ENCODE measurements around the gene TESK2.

TESK2 gene

DNA sequence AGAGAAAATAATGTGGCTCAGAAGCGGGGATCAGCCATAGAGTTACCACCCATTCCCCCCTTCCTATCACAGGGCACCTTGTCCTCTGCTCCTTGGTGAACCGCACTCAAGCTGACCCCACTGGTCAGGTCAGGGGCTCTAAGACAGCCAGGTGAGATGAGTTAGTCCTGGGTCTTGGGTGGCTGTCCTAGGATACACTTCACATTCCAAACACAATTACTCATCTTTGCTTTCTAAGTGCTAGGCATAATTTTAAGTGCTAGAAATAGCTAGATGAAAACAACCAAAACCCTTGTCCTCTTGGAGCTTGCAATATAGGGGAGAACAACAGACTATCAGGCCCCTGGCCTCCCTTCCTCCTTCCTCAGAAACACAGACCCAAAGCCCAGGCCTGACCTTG is 142.9 kb downstream of the TESK2 start:
- H3K4me3 ChIP-seq (ENCODE audit: control insufficient read depth, low read depth, low read length), result no peak overlapping the region
- DNase-seq (ENCODE audit: low read depth), result no peak
- TF ChIP-seq, protein P1, sequence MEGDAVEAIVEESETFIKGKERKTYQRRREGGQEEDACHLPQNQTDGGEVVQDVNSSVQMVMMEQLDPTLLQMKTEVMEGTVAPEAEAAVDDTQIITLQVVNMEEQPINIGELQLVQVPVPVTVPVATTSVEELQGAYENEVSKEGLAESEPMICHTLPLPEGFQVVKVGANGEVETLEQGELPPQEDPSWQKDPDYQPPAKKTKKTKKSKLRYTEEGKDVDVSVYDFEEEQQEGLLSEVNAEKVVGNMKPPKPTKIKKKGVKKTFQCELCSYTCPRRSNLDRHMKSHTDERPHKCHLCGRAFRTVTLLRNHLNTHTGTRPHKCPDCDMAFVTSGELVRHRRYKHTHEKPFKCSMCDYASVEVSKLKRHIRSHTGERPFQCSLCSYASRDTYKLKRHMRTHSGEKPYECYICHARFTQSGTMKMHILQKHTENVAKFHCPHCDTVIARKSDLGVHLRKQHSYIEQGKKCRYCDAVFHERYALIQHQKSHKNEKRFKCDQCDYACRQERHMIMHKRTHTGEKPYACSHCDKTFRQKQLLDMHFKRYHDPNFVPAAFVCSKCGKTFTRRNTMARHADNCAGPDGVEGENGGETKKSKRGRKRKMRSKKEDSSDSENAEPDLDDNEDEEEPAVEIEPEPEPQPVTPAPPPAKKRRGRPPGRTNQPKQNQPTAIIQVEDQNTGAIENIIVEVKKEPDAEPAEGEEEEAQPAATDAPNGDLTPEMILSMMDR (conservative IDR thresholded peaks at IDR 0.05; ENCODE audit: control insufficient read depth, insufficient read depth, low read depth, low read length), result no peak

DNA sequence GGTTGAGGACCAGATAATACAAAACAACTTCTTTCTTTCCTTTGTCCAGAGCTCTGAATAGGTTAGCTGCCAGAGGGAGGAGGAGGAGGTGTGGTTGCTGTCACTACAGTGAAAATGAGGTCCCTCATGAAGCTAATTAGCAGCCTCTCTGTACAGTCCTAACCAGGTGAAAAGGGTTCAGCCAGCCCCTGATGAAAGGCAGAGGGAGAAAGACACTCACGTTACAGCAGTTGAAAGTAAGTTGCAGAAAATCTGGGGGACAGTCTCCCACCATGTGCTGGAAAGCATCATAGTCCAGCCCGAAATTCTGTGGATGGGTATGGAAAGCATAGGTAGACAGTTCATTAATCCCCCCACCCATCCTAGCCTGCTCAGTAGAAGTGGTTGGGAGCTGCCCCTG is 144.5 kb downstream of the TESK2 start:
- DNase-seq (ENCODE audit: low read depth), result no peak
- no peak overlapping the region for H3K4me3 ChIP-seq (ENCODE audit: control insufficient read depth, low read depth, low read length)
- TF ChIP-seq, protein P1 (conservative IDR thresholded peaks at IDR 0.05; ENCODE audit: control insufficient read depth, insufficient read depth, low read depth, low read length), result no peak

DNA sequence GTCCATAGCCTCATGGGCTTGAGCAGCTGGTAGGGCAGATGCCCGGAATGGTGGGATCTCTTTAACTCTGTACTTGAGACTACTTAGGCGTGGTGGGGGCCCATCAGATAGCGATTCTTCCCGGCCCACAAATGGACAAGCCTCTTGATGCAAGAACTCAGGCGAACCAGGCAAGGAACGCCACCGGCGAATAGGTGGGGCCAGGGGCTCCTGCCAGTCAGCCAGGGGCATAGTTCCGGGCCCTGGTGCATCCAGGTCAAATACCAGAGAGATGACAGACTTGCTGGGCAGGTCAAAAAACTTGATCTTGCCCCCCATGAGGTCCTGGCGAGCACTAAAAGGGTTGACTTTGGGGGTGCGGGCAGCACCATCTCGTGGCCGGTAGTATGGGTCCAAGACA is 145.9 kb downstream of the TESK2 start:
- TF ChIP-seq, protein P1 (conservative IDR thresholded peaks at IDR 0.05; ENCODE audit: control insufficient read depth, insufficient read depth, low read depth, low read length), result no peak
- DNase-seq (ENCODE audit: low read depth), result no peak
- H3K4me3 ChIP-seq (ENCODE audit: control insufficient read depth, low read depth, low read length), result no peak overlapping the region

DNA sequence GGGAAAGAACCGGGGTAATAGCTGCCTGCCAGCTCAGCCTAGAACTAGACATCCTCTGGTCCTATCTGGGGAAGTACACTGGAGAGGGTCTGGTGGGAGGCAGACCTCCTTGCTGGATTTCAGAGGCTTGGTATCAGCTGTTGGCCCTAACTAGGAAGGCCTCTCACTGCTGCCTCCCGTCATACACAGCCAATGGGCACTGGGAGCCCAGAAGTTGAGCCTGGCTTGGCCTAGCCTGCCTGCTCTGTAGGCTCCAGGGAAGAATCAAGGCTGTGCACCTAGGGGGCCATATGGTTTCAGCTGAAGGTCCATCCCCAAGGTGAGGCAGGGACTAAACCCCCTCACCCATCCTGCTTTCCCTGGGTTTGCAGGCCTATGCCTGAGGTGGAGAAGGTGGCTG is 146.5 kb downstream of the TESK2 start:
- TF ChIP-seq, protein P1 (conservative IDR thresholded peaks at IDR 0.05; ENCODE audit: control insufficient read depth, insufficient read depth, low read depth, low read length), result no peak
- no peak for DNase-seq (ENCODE audit: low read depth)
- H3K4me3 ChIP-seq (ENCODE audit: control insufficient read depth, low read depth, low read length), result no peak overlapping the region

DNA sequence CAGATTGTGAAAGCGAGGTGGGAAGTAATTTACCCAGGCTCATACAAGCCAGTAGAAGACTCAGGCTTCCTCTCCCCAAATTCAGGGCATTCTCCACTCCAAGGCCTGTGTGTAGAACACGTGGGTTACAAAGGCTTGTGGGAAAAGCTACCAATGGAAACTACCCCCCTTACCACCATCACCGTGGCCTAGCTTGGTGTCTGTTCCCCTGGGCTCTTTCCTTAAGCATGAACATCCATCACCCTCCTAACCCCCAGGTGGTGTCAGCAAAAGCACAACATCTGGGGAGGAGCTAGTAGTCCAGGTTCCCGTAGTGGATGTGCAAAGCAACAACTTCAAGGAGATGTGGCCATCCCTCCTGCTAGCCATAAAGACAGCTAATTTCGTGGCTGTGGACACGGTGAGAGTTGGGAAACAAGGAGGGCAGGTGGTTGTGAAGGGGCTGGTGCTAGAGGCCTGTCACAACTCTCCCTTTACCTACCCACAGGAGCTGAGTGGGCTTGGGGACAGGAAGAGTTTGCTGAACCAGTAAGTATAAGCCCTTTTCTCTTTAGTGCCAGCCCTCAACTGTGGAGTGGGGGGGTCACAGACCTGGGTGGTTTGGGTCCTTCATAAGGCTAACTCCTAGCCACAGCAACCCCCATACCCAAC is 150.0 kb downstream of the TESK2 start:
- no peak for DNase-seq (ENCODE audit: low read depth)
- TF ChIP-seq, protein P1 (conservative IDR thresholded peaks at IDR 0.05; ENCODE audit: control insufficient read depth, insufficient read depth, low read depth, low read length), result no peak
- peak overlapping the region; percentile 74 for H3K4me3 ChIP-seq (ENCODE audit: control insufficient read depth, low read depth, low read length)

DNA sequence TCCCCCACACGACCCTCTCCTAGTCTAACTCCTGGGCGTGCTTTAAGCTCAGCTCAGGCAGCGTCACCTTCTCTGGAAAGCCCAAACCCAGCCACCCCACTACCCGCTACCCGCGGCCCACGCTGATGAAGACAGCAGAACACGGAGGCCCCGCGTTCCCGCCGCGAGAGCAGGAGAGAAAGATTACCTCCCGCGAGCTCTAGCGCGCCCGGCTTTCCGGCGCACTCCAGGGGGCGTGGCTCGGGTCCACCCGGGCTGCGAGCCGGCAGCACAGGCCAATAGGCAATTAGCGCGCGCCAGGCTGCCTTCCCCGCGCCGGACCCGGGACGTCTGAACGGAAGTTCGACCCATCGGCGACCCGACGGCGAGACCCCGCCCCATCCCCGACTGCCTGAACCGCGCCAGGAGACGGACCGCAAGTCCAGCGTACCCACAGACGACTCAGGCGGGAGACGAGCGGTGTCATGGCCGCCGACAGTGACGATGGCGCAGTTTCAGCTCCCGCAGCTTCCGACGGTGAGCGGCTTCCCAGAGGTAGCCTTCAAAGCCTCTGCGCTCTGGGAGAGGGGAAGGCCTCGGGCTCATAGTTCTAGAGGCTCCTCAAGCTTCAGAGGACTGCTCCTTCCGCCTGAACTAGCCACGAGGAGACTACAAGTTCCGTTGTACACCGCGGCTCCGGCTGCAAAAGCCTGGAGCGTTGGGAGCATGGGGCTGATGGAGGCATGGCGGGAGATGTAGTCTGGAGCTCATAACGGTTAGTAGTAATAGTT is 151.0 kb downstream of the TESK2 start, which contains the start of the genes MUTYH and TOE1:
MUTYH (minus strand) TSS at position 652 of the 770 bp plus-strand sequence. CDS start 5,935 bp downstream, outside the sequence.
TOE1 (plus strand) TSS at position 382 of the 770 bp plus-strand sequence; CDS start at position 465, 83 bp downstream.
- TF ChIP-seq, protein P1 (conservative IDR thresholded peaks at IDR 0.05; ENCODE audit: control insufficient read depth, insufficient read depth, low read depth, low read length), result no peak
- H3K4me3 ChIP-seq (ENCODE audit: control insufficient read depth, low read depth, low read length), result peak within 1 kb of the TSS; percentile 74
- peak; percentile 87 for DNase-seq (ENCODE audit: low read depth)
